ENCODE measurements around the gene F9. TPM values are rescaled to one million over a fixed set of nuclear protein-coding genes. Genes with fewer than 3 reads are reported as not detected.

The F9 gene
- polyA plus RNA-seq, 6 donors from 2014 or later = not detected

DNA sequence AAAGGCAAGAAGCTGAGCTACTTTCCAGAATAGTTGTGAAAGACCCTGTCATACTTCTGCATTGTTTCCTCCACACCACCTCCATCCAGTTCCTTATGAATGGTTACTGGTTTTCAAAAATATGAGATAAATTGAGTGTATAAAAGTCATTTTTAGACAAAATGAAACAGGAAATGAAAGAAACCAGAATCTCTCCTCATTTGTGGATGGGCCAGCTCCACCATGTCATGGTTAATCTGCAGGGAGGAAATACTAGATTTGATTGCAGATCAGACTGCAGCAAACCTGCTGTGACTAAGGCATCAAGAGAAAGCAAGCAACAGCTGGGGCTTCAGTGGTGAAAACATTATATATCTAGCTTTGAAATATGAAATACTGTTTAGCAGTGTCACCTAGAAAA is 23.8 kb downstream of the F9 start:
- Mint-ChIP-seq H3K36me3 (no peaks in the 10 kb centered on the region), H3K27ac (no peak overlapping the region), H3K9me3 (peaks cover 0 to 5% (median 0%) of the 10 kb centered on the region in 7 donors), H3K27me3 (no peaks in the 10 kb centered on the region), H3K4me1 (peaks cover 11 to 27% (median 19%) of the 10 kb centered on the region in 3 donors), H3K4me3 (peak overlapping the region in 6 of 8 donors; percentile 2 to 55 (median 18))
- peak in 1 of 2 donors; percentile 14 for ATAC-seq (ENCODE audit: low read depth in 2 of 2)
- DNase-seq = no peak

DNA sequence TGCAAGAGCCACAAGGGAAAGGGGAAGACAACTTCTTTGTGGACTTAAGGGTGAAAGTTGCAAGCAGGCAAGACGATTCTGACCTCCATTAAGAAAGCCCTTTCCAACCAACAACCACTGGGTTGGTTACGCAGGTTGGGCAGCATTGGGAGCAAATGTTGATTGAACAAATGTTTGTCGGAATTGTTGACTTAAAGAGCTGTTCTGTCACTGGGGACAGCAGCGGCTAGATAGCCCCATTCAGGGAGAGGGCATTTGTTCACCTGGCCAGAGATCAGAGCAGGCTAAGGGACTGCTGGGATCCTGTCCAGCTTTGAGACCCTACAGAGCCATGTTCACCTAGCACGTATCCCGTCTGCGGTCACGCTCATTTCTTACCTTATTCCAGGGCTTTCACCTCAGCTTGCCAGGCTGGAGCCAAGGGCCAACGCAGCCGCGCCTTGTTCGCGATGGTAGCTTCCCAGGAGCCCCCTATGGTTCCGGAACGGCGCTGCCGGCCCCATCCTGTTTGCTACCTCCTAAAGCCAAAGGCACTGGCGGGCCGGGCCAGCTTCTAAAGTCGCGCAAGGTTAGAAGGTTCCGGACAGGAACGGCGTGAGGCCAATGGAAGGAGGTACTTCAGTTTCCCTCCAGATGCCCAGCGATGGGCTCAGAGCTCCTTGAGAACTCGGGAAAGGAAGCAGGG is 24.6 kb downstream of the F9 start:
- H3K27me3 Mint-ChIP-seq = peaks cover 0 to 6% (median 0%) of the 10 kb centered on the region in 3 donors
- H3K4me1 Mint-ChIP-seq = peaks cover 11 to 27% (median 19%) of the 10 kb centered on the region in 3 donors
- peak overlapping the region in 2 of 6 donors; percentile 57 to 74 for H3K27ac Mint-ChIP-seq
- peak overlapping the region in 3 of 8 donors; percentile 32 to 61 (median 55) for H3K4me3 Mint-ChIP-seq
- H3K9me3 Mint-ChIP-seq = peaks cover 0 to 5% (median 0%) of the 10 kb centered on the region in 7 donors
- no peaks in the 10 kb centered on the region for H3K36me3 Mint-ChIP-seq
- ATAC-seq (ENCODE audit: low read depth in 2 of 2) (no peak), DNase-seq (no peak)

DNA sequence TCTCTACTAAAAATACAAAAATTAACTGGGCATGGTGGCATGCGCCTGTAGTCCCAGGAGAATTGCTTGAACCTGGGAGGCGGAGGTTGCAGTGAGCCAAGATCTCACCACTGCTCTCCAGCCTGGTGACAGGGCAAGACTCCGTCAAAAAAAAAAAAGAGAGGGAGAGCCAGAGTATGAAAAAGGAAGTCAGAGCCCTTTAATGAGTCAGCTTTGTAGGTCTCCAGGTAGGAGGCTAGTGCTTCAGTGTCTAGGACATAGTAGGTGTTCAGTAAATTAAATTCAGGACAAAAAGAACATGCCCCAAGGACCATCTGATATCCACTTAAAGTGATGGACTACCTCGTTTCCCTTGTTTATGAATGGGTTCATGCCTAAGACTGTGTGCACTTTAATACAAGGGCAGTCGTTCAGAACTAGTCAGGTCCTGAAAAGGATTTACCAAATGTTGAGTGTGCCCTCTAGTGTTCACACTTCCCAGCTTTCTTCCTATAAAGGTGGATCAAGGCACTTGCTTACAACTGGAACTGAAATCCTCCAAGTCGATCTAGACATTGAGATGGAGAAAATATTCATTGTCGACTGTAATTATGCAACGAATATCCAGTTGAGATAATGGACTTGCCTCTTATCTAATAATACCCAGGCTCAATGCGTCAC is 29.0 kb downstream of the F9 start:
- Mint-ChIP-seq H3K27me3 (peaks cover 0 to 8% (median 0%) of the 10 kb centered on the region in 3 donors), H3K9me3 (no peaks in the 10 kb centered on the region), H3K27ac (peak overlapping the region in 1 of 6 donors; percentile 71), H3K4me1 (peaks cover 0 to 13% (median 5%) of the 10 kb centered on the region in 3 donors), H3K36me3 (no peaks in the 10 kb centered on the region), H3K4me3 (no peak overlapping the region)
- DNase-seq = peak; percentile 9
- no peak for ATAC-seq (ENCODE audit: low read depth in 2 of 2)

DNA sequence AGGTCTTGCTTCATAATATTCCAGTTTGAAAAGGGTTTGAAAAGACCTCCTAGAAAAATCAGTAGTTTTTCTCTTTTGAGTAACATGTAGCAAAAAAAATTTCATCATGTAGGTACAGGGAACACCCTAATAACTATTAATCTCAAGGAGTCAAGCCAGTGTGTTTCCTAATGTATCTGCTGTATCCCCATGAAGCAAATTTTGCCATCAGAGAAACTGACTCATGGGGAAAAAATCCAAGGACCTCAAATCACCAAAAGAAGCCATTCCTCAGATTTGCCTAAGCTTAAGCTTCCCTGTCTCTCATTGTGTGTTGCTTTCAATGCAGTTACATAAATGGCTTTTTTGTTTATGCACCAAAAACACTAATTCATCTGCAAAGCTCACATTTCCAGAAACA is 29.7 kb downstream of the F9 start:
- no peaks in the 10 kb centered on the region for H3K9me3 Mint-ChIP-seq
- peaks cover 0 to 7% (median 0%) of the 10 kb centered on the region in 3 donors for H3K4me1 Mint-ChIP-seq
- no peak overlapping the region for H3K27ac Mint-ChIP-seq
- H3K36me3 Mint-ChIP-seq = no peaks in the 10 kb centered on the region
- ATAC-seq (ENCODE audit: low read depth in 2 of 2) = no peak
- H3K4me3 Mint-ChIP-seq = no peak overlapping the region
- H3K27me3 Mint-ChIP-seq = peaks cover 0 to 8% (median 0%) of the 10 kb centered on the region in 3 donors
- no peak for DNase-seq

DNA sequence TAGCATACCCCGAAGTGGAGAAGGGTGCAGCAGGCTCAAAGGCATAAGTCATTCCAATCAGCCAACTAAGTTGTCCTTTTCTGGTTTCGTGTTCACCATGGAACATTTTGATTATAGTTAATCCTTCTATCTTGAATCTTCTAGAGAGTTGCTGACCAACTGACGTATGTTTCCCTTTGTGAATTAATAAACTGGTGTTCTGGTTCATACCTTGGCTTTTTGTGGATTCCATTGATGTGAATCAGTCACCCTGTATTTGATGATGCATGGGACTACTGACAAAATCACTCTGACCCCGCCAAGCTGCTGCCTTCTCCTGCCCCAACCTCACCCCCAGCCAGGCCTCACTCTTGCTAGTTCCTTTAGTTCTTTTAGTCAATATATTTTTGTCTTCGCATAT is 32.7 kb downstream of the F9 start:
- no peak for DNase-seq
- peaks cover 0 to 10% (median 0%) of the 10 kb centered on the region in 3 donors for H3K27me3 Mint-ChIP-seq
- ATAC-seq (ENCODE audit: low read depth in 2 of 2) = no peak
- H3K9me3 Mint-ChIP-seq = no peaks in the 10 kb centered on the region
- no peaks in the 10 kb centered on the region for H3K36me3 Mint-ChIP-seq
- peak overlapping the region in 1 of 6 donors; percentile 55 for H3K27ac Mint-ChIP-seq
- H3K4me3 Mint-ChIP-seq = no peak overlapping the region
- H3K4me1 Mint-ChIP-seq = no peaks in the 10 kb centered on the region

DNA sequence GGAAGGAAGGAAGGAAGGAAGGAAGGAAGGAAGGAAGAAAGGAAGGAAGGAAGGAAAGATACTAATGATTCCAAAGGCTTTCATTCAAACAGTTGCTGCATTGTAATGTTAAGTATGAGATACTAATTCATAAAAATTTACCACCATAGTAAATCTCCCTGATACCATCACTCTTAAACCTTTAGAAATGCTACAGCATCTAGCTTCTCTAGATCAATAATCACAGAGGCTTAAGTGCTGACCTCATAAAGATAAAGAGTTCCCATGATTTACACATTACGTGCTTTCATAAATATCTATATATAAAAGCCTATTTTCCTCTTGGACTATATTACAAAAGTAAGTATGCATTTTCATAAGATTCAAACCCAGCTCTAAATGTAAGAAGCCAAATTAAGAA is 36.4 kb downstream of the F9 start:
- Mint-ChIP-seq H3K4me1 (no peaks in the 10 kb centered on the region), H3K27ac (no peak overlapping the region), H3K4me3 (no peak overlapping the region), H3K27me3 (peaks cover 0 to 8% (median 0%) of the 10 kb centered on the region in 3 donors), H3K36me3 (no peaks in the 10 kb centered on the region), H3K9me3 (no peaks in the 10 kb centered on the region)
- no peak for DNase-seq
- no peak for ATAC-seq (ENCODE audit: low read depth in 2 of 2)

DNA sequence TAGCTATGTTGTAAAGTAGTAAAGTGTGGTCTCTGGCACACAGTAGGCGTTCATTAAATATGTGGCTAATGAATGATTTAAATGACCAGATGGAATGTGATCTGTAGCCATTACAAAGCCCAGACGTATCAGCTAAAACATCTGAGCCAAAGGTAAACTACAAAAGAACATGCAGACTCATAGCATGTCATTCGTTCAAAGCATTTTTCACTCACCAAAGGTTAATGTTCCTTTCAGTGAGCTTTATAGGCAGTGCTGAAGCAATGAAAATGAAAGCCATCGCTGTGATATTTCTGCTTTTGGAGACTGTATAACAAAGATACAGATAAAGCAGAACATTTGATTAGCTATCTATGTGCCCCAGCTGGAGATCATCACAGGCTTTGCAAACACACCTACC is 50.5 kb downstream of the F9 start:
- Mint-ChIP-seq H3K4me3 (no peak overlapping the region), H3K27me3 (no peaks in the 10 kb centered on the region), H3K36me3 (no peaks in the 10 kb centered on the region), H3K4me1 (no peaks in the 10 kb centered on the region), H3K9me3 (no peaks in the 10 kb centered on the region), H3K27ac (no peak overlapping the region)
- ATAC-seq (ENCODE audit: low read depth in 2 of 2) = no peak
- DNase-seq = no peak

DNA sequence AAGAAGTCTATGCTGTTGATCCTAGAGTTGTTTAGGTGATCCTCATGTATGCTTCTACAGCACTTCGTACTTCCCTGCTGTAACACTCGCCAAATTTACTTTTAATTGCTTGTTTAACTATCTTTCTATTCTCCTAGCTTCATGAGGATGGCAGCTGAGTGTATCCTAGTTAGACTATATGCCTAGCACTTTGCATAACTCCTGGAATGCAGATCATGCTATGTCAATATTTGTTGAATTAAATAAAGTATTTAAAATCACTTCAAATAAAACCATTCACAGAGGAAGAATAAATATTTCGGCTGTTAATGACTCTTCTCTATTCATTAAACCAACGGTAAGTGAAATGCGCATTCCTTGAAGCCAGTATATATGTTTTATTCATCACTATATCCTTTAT is 55.1 kb downstream of the F9 start:
- no peaks in the 10 kb centered on the region for H3K27me3 Mint-ChIP-seq
- DNase-seq (no peak), ATAC-seq (ENCODE audit: low read depth in 2 of 2) (no peak)
- no peak overlapping the region for H3K27ac Mint-ChIP-seq
- H3K36me3 Mint-ChIP-seq = no peaks in the 10 kb centered on the region
- no peak overlapping the region for H3K4me3 Mint-ChIP-seq
- no peaks in the 10 kb centered on the region for H3K4me1 Mint-ChIP-seq
- no peaks in the 10 kb centered on the region for H3K9me3 Mint-ChIP-seq

DNA sequence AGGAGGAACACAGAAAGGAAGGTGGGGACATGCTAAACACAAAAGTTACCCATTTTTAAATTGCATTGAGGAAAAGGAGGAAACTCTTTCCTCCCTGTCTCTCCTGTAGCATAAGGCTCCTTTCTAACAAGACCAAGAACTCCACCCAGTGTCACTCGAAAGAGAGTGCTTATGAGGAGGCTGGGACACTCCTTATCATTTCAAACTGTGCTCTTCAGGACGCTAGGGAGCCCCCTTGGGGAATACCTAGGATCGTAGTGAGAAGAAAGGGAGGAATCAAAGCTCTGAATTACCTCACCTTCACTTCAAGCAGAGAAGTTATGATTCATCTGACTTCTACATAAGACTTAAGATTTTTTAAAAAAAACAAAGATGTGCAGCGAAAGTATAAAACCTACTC is 65.5 kb downstream of the F9 start:
- Mint-ChIP-seq H3K4me3 (no peak overlapping the region), H3K36me3 (no peaks in the 10 kb centered on the region), H3K27ac (no peak overlapping the region), H3K4me1 (no peaks in the 10 kb centered on the region), H3K9me3 (peaks cover 0 to 9% (median 3%) of the 10 kb centered on the region in 7 donors), H3K27me3 (no peaks in the 10 kb centered on the region)
- ATAC-seq (ENCODE audit: low read depth in 2 of 2) (no peak), DNase-seq (no peak)

DNA sequence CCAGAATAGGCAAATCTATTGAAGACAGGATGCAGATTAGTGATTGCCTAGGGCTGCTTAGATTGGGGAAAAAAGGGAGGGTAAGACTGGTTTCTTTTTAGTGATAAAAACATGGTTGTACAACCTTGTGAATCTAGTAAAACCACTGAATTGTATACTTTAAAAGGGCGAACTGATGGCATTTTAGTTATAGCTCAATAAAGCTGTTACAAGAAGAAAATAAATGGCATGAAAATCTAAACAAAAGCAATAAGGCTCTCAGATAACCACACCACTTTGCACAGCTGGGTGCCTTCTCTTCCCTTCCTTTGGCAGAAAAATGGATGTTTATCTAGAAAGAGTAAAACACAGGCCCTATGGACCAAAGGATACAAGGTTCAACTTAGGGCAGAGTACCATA is 69.6 kb downstream of the F9 start:
- DNase-seq = no peak
- H3K4me1 Mint-ChIP-seq = no peaks in the 10 kb centered on the region
- H3K36me3 Mint-ChIP-seq = no peaks in the 10 kb centered on the region
- no peak overlapping the region for H3K4me3 Mint-ChIP-seq
- H3K27ac Mint-ChIP-seq = no peak overlapping the region
- H3K27me3 Mint-ChIP-seq = no peaks in the 10 kb centered on the region
- peaks cover 0 to 12% (median 3%) of the 10 kb centered on the region in 7 donors for H3K9me3 Mint-ChIP-seq
- no peak for ATAC-seq (ENCODE audit: low read depth in 2 of 2)

Other genes starting within 250 kb of the F9 start
- not detected for gene MCF2, start 177.4 kb downstream of the F9 start, polyA plus RNA-seq (ENCODE audit: low read depth in 6 of 6)